ENCODE results near the gene GRID1.
"Not testable (repeated sequence)": the region's sequence is repeated elsewhere in the genome, so short reads cannot be mapped to it uniquely, and the experiment has no call there.

Gene GRID1

DNA sequence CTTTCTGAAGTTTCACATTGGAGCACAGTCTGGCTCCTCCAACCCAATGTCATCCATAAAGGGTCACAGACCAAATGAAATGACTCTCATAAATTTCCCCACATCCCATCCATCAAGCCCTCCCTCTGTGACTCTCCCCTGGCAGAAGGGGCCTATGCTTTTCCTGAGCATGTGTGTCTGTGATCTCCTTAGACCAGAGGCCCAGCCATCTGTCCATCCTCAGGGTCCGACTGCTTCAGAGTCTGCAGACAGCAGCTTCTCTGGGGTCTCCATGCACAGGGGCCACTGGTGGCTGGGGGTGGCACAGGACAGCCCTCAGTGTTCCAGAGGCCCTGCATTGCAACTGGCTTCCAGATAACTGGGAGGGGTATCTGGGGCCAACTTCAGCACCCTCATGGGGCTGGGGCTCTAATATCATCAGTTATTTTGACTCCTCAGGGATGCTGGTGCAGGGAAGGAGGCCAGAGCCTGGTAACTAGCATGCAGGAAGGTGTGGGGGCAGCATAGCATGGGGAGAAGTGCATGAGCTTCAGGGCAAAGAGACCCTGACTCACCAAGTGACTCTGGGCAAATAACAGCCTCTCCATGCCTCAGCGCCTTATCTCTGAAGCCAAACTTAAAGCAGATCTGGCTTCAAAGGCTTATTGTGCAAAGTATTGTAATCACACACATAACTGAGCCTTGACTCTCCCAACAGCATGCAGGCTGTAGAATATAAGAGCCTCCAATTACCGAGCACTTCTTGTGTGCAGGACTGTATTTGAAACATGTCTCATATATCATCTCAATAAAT lies 266.9 kb downstream of the GRID1 start:
- no peak for DNase-seq

DNA sequence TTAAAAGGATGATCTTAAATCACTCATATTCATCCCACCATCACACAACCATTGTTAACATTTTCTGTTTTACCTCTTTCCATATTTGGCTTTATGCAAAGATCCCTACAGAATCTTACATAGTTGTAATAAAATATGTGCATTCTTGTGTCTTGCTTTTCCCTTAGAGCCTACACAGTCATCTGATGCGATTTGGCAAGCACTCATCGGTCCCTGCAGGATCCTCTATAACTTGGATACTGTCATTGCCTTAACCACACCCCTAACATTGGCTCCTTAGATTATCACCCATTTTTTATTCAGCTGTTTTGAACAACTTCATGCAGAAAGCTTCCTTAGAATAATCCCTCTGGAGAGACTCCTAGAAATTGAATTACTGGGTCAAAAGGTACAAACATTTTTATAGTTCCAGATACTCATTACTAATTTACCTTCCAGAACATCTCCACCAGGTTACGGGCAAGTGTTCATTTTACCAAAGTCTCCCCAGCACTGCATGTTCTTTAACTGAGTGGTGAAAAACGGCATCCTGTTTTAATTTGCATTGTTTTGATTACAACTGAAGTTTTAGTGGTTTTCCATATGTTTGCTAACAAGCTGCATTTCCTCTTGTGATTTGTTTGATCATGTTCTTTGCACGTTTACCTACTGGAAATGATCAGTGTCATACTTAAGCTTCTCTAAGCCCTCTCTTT lies 268.3 kb downstream of the GRID1 start:
- DNase-seq, result no peak

DNA sequence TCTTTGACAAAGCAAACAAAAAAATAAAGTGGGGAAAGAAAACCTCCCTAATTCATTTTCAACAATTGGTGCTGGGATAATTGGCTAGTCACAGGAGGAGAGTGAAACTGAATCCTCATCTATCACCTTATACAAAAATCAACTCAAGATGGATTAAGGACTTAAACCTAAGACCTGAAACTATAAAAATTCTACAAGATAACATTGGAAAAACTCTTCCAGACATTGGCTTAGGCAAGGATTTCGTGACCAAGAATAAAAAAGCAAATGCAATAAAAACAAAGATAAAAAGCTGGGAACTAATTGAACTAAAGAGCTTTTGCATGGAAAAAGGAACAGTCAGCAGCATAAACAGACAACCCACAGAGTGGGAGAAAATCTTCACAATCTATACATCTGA lies 271.5 kb downstream of the GRID1 start:
- not testable (repeated sequence) for DNase-seq

DNA sequence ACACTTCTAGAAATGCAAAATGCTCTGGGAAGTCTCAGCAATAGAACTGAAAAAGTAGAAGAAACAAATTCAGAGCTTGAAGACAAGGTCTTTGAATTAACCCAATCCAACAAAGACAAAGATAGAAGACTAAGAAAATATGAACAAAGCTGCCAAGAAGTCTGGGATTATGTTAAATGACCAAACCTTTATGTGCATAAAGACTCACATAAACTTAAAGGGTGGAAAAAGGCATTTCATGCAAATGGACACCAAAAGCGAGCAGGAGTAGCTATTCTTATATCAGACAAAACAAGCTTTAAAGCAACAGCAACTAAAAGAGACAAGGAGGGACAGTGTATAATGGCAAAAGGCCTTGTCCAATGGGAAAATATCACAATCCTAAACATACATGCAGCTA lies 274.3 kb downstream of the GRID1 start:
- not testable (repeated sequence) for DNase-seq

DNA sequence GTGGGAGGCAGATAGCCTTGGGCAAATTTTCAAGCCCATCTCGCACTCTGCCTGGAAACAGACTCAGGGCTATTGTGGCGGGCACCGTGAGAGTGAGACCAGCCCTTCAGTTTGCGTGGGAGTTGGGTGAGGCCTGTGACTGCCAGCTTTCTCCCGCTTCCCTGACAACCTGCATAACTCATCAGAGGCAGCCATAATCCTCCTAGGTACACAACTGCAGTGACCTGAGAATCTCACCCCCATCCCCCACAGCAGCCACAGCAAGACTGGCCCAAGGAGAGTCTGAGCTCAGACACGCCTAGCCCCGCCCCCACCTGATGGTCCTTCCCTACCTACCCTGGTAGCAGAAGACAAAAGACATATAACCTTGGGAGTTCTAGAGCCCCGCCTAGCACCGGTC lies 275.4 kb downstream of the GRID1 start:
- DNase-seq, result no peak

DNA sequence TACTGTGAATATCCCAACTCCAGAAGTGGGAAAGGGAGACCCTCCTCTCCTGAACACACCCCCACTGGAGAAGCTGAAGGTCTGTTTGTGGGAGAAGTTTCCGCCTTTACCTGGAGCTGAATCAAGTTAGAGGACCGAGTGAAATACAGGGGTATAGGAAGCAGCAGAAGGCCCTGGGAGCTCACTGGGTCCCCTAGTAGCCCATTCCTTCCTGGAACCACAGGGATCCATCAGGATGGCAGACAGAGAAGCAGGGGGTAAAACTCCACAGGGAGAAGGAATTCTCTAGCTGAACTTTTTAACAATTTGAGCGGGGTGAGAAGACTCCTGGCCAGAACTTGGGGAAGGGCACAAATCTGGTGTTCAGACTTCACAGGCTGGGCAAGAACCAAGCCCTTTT lies 275.8 kb downstream of the GRID1 start:
- DNase-seq, result no peak

DNA sequence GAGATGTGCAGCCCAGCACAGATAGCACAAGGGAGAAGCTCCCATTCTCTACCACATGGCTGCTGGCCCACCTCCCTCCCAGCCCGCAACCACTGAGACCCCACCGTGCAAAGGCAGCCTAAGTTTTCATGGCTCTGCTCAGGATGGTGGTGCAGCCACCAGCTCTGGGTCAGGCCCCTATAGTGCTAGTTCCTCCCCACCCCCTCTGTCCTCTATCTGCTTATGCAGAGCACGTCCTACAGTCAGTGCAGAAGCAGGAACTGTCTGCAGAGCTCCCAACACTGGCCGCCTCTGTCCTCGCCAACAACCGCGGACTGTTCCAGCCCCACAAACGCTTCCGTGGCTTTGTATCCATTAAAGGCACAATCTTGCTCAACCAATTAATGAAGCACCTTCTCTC lies 278.9 kb downstream of the GRID1 start:
- no peak for DNase-seq

DNA sequence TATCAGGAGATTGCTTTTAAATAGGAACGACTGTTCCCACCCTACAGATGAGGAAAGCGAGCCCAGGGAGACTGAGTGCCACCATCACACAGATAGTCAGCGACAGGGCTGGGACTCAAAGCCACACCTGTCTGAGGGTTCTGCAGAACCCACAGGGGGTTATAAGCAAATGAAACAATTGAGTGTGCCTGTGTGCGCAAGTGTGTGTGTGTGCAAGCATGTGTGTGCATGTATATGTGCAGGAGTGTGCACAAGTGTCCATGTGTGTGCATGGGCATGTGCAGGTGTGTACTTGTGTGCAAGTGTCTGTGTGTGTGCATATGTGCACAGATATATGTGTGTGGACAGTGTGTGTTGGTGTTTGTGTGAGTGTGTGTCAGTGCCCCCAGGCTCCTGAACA lies 280.2 kb downstream of the GRID1 start:
- no peak for DNase-seq

DNA sequence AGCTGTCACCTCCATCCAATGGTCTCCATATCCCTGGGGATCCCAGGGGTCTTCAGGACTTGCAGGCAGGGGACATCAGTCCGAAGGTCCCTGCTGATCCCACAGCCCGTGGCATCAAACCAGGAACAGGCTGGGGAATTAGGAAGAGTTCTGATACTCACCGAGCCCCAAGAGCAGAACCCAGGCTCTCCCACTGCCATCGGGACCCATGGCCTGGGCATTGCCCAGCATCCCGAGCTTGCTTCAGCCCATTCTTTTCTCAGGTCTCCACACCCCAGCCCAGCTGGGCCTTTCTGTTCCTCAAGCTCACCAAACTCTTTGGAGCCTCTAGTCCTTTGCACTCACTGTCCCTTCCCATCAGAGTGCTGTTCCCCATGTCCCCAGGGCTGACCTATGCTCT lies 280.9 kb downstream of the GRID1 start:
- no peak for DNase-seq

DNA sequence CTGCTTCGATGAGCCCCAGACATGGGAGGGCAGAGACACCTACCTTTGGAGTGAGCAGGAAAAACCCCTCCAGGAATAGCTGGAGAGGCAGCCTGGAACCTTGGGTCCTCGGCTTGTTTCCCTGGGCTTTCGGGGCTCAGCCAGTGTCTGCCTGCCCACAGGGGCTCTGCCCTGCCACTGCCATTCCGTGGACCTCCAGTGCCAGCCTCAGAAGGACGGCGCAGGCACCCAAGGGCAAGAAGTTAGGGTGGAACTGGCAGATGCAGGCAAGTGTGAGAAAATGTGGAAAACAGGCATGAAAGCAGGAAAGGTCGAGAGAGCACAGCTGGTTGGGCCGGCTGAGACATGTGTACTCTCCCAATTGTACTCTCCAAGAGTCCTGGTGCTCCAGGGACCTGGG lies 281.5 kb downstream of the GRID1 start:
- DNase-seq, result no peak

DNA sequence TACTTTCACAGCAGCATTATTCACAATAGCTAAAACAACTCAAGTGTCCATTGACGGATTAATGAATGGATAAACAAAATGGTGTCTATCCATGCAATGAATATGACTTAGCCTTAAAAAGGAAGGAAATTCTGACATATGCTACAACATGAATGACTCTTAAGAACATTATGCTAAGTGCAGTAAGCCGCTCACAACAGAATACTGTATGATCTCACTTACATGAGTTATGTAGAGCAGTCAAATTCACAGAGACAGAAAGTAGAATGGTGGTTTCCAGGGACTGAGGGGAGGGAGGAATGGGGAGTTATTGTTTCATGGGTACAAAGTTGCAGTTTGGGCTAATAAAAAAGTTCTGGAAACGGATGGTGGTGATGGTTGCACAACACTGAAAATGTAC lies 282.0 kb downstream of the GRID1 start:
- no peak for DNase-seq

DNA sequence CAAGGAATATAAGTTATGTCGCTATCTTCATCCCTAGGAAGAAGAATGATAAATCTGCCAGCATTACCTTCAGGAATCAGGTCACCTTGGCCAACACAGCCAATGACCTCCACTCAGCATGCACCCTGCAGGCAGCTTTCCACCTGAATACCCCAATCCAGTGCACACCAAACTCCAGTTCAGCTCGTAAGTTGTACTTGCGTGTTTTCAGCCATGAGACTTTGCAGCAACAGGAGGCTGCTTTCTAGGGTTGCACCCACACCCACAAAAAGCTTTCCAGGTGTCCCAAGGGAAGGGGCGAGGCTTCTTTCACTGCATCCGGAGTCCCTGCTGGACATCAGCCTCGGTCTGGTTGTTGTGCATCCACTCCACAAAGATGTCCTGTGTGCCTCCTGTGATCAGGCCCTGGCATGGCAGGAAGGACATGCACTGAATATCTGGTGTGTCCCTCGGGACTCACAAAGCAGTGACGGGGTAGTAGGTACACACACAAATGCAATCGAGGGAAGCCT lies 282.9 kb downstream of the GRID1 start:
- DNase-seq, result no peak

DNA sequence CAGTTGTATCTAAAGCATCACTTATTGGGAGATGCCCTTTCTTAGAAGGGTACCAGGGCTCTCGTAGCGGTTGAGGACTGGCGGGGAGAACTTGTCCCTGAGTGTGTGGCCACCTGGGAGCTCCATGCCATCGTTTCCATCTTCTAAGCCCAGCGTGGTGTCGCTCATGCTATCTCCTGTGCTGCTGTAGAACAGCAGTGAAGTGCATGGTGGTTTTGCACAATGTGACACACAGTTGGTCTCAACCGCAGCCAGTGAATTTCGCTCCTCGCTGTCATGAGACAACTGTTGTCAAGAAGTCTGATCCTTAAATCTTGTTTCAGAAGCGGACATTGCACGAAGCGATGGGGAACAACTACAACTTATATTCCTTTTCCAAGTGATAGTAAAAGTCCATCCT lies 283.4 kb downstream of the GRID1 start:
- no peak for DNase-seq

DNA sequence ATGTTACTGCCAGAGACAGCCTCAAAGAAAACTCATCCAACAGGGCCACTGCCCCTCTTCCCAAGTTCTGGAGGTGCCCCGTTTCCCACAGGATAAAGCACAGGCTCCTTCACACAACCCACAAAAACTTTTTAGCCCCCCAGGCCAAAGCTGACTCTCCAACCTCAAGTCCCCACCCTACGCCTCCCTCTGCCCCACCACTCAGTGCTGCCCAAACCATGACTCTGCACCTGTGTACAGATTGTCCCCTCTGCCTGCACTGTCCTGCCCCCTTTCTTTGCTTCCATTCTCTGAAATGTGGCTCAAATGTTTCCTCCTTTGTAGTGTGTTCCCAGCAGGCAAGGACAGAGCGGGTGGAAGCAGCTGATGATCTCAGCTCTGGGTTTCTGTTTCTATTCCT lies 284.0 kb downstream of the GRID1 start:
- no peak for DNase-seq

DNA sequence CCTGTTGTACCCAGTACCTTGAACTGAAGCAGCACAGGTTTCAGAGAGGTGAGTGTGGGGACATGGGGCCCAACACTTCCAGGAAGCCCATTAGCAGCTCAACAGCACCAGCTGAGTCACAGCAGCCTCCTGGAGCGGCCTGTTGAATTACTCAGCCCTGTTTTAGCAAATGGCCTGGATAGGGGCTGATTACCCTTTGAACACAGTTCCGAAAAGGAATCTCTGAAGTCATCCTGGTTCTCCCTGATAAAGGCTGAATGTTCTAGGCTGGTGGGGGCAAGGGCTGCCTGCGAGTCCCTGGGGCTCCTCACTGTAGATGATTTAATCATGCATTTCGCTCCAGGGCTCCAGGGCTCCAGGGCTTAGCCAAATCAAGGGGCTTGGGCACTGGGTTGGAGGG lies 287.5 kb downstream of the GRID1 start:
- DNase-seq, result no peak

DNA sequence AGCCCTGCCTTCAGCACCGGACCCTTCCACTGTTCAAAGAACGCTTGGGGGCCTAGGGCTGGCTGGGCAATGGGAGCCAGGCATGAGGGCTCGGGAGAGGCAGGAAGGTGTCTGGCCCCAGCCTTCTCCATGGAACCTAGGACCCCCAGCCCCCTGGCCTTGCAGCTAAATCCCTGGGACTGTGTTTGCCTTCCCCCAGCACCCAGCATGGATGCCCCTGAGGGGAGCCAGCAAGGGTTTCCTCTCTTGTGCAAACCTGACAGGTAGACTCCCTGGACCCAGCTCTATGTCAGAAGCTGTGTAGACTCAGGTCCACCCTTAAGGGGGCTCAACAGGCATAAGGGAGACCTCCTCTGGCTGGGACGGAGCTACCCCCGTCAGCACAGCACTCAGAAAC lies 288.0 kb downstream of the GRID1 start:
- no peak for DNase-seq

DNA sequence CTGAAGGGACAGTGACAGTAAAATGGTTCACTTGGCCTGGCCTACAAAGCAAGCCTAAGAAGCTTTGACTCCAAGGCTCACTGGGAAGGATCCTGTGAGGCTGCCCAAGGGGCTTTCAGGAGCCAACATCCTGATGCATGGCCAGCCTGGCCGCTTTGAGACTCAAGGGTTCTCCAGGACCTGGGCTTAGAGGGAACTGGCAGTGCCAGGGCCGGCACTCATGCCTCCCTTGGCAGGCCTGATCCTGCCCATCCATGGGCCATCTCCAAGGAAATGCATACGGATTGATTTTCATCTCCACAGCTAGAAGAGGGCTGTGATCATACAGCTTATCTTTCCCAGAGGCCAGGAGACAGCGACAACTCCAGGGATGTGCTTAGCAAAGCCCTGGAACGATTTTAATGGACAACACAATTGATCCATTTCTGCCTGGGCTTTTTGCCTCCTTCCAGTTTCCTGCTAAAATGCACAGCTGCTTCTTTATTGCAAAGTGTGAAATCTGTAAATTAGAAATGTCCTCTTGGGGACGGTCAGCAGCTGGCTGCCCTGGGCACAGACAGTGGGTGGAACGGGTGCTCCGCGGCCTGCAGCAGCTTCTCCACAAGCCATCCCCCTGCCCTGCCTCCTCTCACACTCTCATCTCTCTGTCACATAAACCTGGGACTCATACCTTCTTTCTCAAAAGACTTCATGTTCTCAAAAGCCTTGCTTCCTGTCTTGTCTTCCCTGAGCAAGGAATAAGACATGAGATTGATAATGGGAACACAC lies 288.5 kb downstream of the GRID1 start:
- no peak for DNase-seq

DNA sequence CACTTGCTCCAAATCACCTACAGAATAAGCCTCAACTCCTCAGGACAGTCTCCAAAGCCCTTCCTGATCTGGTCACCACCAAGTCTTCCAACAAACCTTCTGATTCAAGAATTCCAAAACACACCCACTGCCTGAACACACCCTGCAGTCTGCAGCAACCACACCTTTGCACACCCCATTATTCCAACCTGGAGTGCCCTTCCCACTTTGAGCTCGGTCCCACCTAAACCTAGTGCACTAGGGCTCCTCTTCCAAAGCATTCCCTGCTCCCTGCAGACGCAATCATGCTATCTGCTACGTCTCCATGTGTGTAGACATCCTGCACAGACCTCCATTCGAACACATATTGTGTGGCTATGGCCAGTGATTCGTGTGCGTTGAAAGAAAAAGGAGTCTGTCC lies 289.3 kb downstream of the GRID1 start:
- no peak for DNase-seq

DNA sequence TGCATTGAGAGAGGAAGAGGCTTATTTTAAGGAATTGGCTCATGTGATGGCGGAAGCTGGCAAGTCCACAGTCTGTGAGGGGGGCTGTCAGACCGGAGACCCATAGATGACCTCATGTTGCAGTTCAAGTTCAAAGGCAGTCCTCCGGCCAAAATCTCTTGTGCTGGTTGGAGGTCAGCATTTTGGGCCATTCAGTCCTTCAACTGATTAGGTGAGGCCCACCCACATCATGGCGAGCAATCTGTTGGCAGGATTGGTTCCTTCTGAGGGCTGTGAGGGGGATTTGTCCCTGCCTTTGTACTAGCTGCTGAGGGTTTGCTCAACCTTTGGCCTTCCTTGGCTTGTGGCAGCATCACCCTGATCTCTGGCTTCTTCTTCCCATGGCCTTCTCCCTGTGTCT lies 290.1 kb downstream of the GRID1 start:
- DNase-seq, result not testable (repeated sequence)

DNA sequence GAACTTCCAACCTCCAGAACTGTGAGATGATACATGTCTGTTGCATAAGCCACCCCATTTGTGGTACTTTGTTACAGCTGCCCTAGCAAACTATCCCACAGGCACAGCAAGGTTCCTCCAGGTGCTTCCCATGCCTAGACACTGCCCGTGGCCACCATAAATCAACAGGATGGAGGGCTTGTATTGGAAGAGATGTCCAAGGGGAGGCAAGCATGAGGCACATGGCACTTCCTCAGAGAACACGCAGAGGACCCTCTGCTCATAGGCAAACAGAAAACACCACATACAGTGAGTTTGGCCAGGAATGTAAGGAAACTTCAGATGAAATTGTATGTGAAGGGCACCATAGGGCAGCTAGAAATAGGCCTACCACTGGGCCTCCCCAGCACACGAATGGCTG lies 291.1 kb downstream of the GRID1 start:
- no peak for DNase-seq

DNA sequence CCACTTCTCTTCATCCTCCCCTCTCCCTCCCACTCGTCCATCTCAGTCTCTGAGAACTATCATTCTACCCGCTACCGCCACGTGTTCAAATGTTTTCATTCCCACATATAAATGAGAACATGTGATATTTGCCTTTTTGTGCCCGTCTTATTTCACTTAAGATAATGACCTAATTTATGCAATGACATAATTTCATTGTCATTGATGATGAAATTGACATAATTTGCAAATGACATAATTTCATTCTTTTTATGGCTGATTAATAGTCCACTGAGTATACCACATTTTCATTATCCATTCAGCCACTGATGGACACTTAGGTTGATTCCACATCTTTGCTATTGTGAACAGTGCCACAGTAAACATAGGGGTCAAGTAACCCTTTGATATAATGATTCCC lies 292.3 kb downstream of the GRID1 start:
- no peak for DNase-seq

DNA sequence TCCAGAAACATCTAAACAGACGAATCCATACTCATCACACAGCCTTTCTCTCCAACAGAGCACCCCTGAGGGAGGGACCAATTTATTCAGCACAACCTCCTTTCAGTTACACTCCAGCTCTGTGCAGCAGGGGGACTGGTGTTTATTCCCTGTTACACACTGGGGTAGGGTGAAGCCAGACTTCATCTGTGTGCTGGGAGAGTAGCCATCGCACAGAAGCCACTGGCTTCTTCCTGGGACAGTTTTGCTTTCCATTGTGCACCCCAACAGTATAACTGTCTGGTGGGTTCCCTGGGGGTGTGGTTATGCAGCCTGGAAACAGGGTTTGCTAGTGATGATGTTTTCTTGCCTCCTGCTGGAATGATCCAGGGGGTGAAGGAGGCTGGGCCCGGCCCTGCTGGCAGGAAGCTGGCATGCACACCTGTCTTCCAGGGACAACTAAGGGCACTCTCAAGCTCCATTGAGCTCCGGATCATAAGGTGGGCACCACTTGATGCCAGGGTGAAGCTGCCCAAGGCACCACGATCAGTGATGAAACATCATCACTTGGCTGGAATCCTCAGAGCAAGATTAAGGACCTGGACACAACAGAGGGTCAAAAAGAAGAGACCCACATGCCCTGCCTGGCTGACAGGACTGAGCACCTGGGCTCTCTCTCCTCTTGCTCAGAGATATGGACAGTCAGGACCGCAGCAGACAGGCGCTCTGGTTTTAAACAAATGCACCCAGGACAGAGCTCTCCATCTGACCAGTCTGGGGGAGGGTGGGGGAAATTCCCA lies 293.2 kb downstream of the GRID1 start:
- no peak for DNase-seq

DNA sequence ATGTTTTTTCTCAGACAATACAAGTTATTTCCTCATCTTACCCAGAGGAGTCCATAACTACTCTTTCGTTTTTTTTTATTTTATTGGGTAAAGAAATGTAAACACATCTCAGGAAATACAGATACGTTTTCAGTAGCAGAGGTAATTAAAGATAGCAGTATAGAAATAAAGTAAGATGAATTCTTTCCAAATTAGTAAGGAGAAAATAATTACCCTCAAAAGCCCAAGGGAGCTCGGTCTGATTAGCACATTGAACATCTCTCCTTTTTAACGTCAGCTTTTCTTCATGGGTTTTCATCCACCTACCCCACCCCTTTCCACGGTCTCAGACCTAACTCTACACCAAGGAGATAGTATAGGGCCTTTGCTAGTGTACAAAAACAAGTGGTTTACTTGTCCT lies 294.2 kb downstream of the GRID1 start:
- no peak for DNase-seq
